WERI-Rb-1 (cell line): ENCODE measurements around the gene DGAT2.

Source experiments
- DNase-seq: peaks from one replicate; pipeline ENCODE4 v3.0.0-alpha.2; 2020
- H3K27ac ChIP-seq: fragments of 250-450 bp; sonication (Bioruptor Pico); 2 replicates; pipeline ENCODE4 v1.5.1; 2020; ENCODE audit warnings: mild to moderate bottlenecking, moderate library complexity
- H3K27me3 ChIP-seq: fragments of 250-450 bp; sonication (Bioruptor Pico); 2 replicates; pipeline ENCODE4 v1.5.1; 2021; ENCODE audit warnings: mild to moderate bottlenecking, low read depth, moderate library complexity; ENCODE audit not compliant: insufficient read depth, severe bottlenecking
- H3K36me3 ChIP-seq: fragments of 250-450 bp; sonication (Bioruptor Pico); 2 replicates; pipeline ENCODE4 v1.5.1; 2020; ENCODE audit warnings: mild to moderate bottlenecking, moderate library complexity
- H3K4me3 ChIP-seq: 2 replicates; pipeline ENCODE4 v1.5.1; 2011; ENCODE audit warnings: low read depth, mild to moderate bottlenecking, control low read depth, low read length
- H3K9me3 ChIP-seq: fragments of 250-450 bp; sonication (Bioruptor Pico); 2 replicates; pipeline ENCODE4 v1.5.1; 2021; ENCODE audit warnings: mild to moderate bottlenecking, moderate library complexity; ENCODE audit not compliant: severe bottlenecking
- CTCF ChIP-seq: IDR thresholded peaks from 2 replicates; pipeline ENCODE4 v1.5.1; 2011; ENCODE audit warnings: low read depth, mild to moderate bottlenecking, control low read depth, inconsistent platforms, low read length

DGAT2 gene

GRCh38 chr11:75792997-75793800 lies 24.6 kb downstream of the DGAT2 start:
- Histone ChIP-seq H3K4me3 (no peak overlapping the region), H3K27ac (no peak overlapping the region), H3K9me3 (no peaks in the 10 kb centered on the region), H3K27me3 (no peaks in the 10 kb centered on the region), H3K36me3 (no peaks in the 10 kb centered on the region)
- DNase-seq, result no peak
- no peak for TF ChIP-seq CTCF

GRCh38 chr11:75793966-75794365 lies 25.4 kb downstream of the DGAT2 start:
- Histone ChIP-seq H3K4me3 (no peak overlapping the region), H3K9me3 (no peaks in the 10 kb centered on the region), H3K27me3 (no peaks in the 10 kb centered on the region), H3K36me3 (no peaks in the 10 kb centered on the region), H3K27ac (no peak overlapping the region)
- TF ChIP-seq CTCF, result no peak
- no peak for DNase-seq

GRCh38 chr11:75795276-75796090 lies 26.9 kb downstream of the DGAT2 start:
- Histone ChIP-seq H3K27ac (no peak overlapping the region), H3K9me3 (no peaks in the 10 kb centered on the region), H3K4me3 (no peak overlapping the region), H3K36me3 (no peaks in the 10 kb centered on the region), H3K27me3 (no peaks in the 10 kb centered on the region)
- no peak for TF ChIP-seq CTCF
- DNase-seq, result no peak

GRCh38 chr11:75796091-75796435 lies 27.5 kb downstream of the DGAT2 start:
- DNase-seq, result no peak
- Histone ChIP-seq H3K4me3 (no peak overlapping the region), H3K36me3 (no peaks in the 10 kb centered on the region), H3K27me3 (no peaks in the 10 kb centered on the region), H3K27ac (no peak overlapping the region), H3K9me3 (no peaks in the 10 kb centered on the region)
- no peak for TF ChIP-seq CTCF

- H3K27ac ChIP-seq, result no peak overlapping the region
- TF ChIP-seq CTCF, result no peak
- no peaks in the 10 kb centered on the region for H3K36me3 ChIP-seq
- H3K9me3 ChIP-seq, result no peaks in the 10 kb centered on the region
- H3K4me3 ChIP-seq, result no peak overlapping the region
- H3K27me3 ChIP-seq, result no peaks in the 10 kb centered on the region
- no peak for DNase-seq
Observed at GRCh38 chr11:75797116-75797515, 28.5 kb downstream of the DGAT2 start.
